GM19099 (cell line): ENCODE data around the gene CNNM4.

Experiments
- POLR2A ChIP-seq: IDR thresholded peaks from 3 replicates; pipeline ENCODE4 v1.6.1; 2011; ENCODE audit warnings: low read depth; ENCODE audit not compliant: insufficient read length; ENCODE audit errors: extremely low read depth

The CNNM4 gene

DNA sequence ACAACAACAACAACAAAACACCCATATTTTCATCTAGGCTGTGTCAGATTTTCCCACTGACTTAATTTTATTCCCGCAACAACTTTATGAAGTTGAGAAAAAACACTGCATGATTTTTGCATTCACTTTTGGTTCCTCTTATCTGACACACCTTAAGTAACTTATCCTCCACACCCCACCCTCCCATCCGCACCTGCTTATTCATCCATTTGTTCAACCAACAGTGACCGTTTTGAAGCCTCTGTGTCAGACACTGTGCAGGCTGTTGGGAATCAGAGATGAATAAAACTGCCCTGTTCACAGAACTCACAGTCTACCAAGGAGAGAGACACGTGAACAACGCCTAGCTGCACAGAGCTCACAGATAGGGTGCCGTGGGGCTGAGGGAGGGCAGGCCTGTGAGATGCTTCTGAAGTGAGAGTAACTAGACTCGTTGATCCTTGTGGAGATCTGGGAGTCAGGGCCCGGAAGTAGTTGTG is 7.4 kb downstream of the CNNM4 start:
- no peak for TF ChIP-seq POLR2A

GRCh38 chr2:96769814-96770213 is 9.1 kb downstream of the CNNM4 start:
- TF ChIP-seq POLR2A, result no peak

DNA sequence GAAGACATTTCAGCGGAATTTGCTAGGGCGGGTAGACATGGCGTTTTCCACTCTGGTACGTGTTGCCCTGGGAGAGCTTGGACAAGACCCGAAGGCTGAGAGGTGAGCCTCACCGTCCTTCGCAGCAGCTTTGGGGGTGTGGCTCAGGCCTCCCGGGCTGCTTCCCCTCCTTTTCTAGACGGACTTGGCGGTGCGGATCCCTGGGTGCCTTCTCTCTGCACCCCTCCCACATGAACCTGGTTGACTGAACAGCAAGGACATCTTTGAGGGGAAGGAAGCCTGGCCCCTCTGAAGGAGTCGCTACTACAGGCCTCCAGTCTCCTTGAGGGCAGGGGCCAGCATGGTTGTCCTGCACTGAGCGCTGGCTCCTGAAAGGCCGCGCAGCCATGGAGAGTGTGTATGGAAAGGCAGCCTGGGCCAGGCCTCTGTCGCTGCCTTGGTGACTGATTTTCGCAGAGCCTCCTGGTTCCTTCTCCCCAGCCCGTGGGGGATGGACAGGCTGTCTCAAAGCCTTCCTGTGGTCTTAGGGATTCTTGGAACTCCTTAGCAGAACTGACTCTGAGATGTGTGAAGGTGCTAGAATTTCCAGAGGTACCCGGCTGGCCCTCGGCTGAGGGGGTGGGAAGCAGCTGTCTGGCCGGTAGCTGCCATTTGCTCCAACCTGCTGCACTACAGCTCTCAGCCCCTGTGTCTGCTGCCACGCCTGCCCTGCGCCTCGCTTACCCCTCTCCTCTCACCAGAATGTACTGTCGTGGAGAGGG is 9.9 kb downstream of the CNNM4 start:
- no peak for TF ChIP-seq POLR2A

GRCh38 chr2:96771796-96772618 is 11.3 kb downstream of the CNNM4 start:
- no peak for TF ChIP-seq POLR2A

GRCh38 chr2:96772903-96773671 is 12.4 kb downstream of the CNNM4 start:
- TF ChIP-seq POLR2A, result no peak

DNA sequence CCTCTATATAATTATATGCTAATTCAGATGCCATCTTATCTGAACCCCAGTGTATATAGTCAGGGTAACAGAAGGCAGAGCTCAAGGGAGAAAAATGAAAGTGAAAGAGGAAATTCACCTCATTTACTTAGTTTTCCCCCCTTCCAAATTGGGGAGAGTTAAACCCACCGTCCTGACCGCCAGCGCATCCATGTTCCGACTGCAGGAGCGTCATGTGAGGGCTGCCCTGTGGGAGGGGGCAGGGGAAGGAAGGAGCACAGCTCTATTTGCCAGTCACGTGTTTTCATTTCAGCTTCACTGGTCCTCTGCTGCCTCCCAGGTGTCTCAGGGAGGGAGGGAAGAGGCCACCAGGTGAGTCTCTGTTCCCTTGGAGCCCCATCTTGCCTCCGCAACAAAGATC is 13.2 kb downstream of the CNNM4 start:
- peak; percentile 22 for TF ChIP-seq POLR2A

GRCh38 chr2:96775160-96775559 is 14.5 kb downstream of the CNNM4 start:
- no peak for TF ChIP-seq POLR2A

DNA sequence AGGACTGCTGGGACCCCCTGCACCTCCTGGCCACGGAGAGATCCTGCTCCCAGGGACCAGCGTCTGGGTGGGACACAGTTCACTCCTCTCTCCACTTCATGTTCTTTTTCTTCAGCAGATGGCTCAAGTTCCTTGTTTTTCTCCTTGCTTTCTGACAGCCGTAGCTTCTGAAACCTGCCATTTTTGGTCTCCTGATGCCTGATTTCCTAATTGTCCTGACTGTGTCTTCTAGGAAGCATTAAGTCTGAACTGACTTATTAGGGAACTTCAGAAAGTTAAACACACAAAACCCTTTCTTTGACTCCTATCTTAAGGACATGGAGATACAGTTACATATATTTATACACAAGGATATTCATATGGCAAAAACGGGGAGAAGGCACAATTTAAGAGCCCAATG is 22.7 kb downstream of the CNNM4 start:
- TF ChIP-seq POLR2A, result no peak

GRCh38 chr2:96787411-96787810 is 26.7 kb downstream of the CNNM4 start:
- no peak for TF ChIP-seq POLR2A

GRCh38 chr2:96788442-96789244 is 27.9 kb downstream of the CNNM4 start:
- no peak for TF ChIP-seq POLR2A

- TF ChIP-seq POLR2A, result no peak
Measured at GRCh38 chr2:96789245-96789617, 28.5 kb downstream of the CNNM4 start.

GRCh38 chr2:96792772-96793749 is 32.4 kb downstream of the CNNM4 start:
- TF ChIP-seq POLR2A, result no peak

DNA sequence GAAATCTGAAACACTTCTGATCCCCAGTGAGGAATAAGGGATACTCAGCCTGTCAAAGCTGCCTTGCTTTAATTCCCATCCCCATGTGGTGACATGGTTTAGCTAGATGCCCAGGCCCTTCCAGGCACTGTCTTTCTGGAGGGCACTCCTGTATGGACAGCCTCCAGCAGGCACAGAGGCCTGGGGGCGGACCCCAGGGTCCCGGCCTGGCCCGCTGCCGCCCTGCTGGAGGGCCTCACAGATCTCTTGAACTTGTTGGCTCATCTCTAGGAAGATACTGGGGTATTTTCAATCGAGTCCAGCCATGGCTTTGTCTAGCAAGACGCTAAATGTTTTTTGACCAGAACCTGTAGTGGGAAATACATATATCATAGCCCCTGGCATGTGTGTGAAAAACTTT is 34.4 kb downstream of the CNNM4 start:
- TF ChIP-seq POLR2A, result no peak

DNA sequence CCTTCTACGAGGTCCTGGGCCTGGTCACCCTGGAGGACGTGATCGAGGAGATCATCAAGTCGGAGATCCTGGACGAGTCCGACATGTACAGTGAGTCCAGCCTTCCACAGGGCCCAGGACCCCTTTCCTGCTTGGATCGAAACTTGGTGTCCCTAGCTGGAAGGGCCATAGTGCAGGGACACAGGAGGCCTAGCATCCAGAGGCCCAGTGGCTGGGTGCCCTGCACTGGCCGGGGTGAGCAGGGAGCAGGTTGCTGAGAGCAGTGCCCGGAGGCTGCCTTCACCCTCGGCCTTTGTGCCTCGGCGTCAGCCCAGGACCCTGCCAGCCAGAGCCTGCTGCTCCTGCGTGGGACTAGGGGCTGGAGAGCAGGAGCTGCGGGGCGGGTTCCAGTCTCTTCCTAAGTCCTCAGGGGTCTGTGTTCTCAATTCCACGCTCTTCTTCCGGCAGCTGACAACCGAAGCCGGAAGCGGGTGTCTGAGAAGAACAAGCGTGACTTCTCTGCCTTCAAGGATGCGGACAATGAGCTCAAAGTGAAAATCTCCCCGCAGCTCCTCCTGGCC is 36.4 kb downstream of the CNNM4 start:
- no peak for TF ChIP-seq POLR2A
